Type B pancreatic cell (in vitro differentiated cells): Measurements from ENCODE around the gene PTPN1. TPM values are rescaled to one million over a fixed set of nuclear protein-coding genes. Genes with fewer than 3 reads are reported as not detected.
A peak's percentile ranks its signal among the peaks of the same experiment; 100 is the strongest.

Source experiments
- DNase-seq: peaks from one replicate; pipeline ENCODE4 v3.0.0; 2021; ENCODE audit warnings: mixed read lengths; ENCODE audit not compliant: unreplicated experiment; ENCODE audit errors: extremely low spot score
- H3K27ac Mint-ChIP-seq: 2 replicates; pipeline ENCODE4 v1.8.0; 2021; ENCODE audit warnings: mild to moderate bottlenecking, mixed read lengths
- H3K27me3 Mint-ChIP-seq: 2 replicates; pipeline ENCODE4 v1.8.0; 2021; ENCODE audit warnings: mixed read lengths
- H3K36me3 Mint-ChIP-seq: 2 replicates; pipeline ENCODE4 v1.8.0; 2021; ENCODE audit warnings: mixed read lengths
- H3K4me1 Mint-ChIP-seq: one replicate; pipeline ENCODE4 v1.8.0; 2021; ENCODE audit warnings: mixed read lengths; ENCODE audit not compliant: unreplicated experiment
- H3K4me3 Mint-ChIP-seq: 2 replicates; pipeline ENCODE4 v1.8.0; 2021; ENCODE audit warnings: mild to moderate bottlenecking, mixed read lengths
- H3K9me3 Mint-ChIP-seq: 2 replicates; pipeline ENCODE4 v1.8.0; 2021; ENCODE audit warnings: mixed read lengths
- total RNA-seq: library from RNA; stranded (reverse); gene quantifications from 2 replicates; pipeline ENCODE4 v1.2.1, GENCODE V29; 2021; ENCODE audit warnings: low replicate concordance
- TF ChIP-seq, protein P1 (sequence below): fragments of 200-600 bp; sonication (generic); conservative IDR thresholded peaks from 2 replicates; pipeline ENCODE4 v1.5.0; 2021; ENCODE audit warnings: antibody characterized with exemption, mild to moderate bottlenecking

PTPN1 gene
- total RNA-seq, 1 donor from 2014 or later: 27.6 TPM

DNA sequence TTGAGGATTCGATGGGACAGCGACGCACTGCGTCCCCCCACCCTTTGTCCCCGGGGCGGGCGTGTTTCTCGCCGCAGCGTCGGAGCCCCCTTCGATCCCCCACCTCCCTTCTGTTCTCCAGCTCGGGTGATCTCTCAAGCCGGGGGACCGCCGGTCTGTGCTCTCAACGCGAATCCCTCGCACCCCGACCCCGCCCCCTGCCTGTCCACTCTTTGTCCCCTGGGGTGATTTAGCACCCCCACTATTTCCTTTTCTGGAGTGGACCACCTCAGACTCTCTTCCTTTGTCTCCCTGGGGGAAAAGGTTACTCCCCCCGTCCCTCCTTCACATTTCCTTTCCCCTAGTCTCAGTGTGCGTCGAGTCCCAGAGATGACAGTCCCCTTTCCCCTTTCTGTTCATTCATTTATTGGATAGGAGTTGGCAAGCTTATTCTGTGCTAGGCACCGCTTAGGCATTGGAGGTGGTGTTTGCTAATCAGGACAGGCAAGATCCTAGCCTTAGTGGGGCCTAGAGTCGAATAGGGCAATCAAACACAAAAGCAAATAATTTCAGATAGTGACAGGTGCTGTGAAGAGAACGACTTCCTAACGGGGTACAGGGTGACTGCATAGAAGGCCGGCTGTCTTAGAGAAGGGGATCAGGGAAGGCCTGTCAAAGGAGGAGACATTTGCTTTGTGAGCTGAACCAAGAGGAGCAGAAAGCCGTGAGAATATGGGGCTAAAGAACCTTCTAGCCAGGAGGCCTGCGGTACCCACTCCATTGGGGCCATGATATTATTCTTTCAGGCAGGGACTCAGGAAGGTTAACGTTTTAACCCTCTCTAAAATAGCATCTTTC, 741 bp downstream of the PTPN1 start:
- Mint-ChIP-seq H3K27me3 (no peaks in the 10 kb centered on the region), H3K4me1 (peaks cover 40% of the 10 kb centered on the region), H3K36me3 (no peaks in the 10 kb centered on the region), H3K9me3 (no peaks in the 10 kb centered on the region), H3K27ac (peak overlapping the region; percentile 95), H3K4me3 (peak overlapping the region; percentile 97)
- no peak for DNase-seq
- TF ChIP-seq, protein P1, sequence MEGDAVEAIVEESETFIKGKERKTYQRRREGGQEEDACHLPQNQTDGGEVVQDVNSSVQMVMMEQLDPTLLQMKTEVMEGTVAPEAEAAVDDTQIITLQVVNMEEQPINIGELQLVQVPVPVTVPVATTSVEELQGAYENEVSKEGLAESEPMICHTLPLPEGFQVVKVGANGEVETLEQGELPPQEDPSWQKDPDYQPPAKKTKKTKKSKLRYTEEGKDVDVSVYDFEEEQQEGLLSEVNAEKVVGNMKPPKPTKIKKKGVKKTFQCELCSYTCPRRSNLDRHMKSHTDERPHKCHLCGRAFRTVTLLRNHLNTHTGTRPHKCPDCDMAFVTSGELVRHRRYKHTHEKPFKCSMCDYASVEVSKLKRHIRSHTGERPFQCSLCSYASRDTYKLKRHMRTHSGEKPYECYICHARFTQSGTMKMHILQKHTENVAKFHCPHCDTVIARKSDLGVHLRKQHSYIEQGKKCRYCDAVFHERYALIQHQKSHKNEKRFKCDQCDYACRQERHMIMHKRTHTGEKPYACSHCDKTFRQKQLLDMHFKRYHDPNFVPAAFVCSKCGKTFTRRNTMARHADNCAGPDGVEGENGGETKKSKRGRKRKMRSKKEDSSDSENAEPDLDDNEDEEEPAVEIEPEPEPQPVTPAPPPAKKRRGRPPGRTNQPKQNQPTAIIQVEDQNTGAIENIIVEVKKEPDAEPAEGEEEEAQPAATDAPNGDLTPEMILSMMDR: no peak

DNA sequence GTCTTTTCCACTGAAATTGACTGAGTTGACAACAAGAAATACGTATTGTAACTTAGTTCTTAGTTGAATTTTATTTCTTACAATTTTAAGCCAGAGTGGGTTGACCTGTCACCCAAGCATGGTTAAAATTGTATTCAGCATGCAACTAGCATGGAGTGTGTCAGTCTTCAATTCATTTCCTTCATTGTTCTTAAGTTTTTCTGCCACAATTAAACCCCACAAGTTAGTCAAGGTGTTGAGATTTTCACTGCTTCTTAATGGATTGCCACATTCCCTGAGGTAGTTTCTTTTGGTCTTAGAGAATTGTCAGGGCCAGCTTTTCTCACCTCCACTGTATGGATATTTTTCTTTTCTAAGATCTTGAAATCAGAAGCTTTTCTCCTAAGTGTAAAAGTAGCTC, 2.1 kb downstream of the PTPN1 start:
- TF ChIP-seq, protein P1: no peak
- H3K4me1 Mint-ChIP-seq: peaks cover 46% of the 10 kb centered on the region
- no peak for DNase-seq
- no peaks in the 10 kb centered on the region for H3K9me3 Mint-ChIP-seq
- H3K36me3 Mint-ChIP-seq: no peaks in the 10 kb centered on the region
- no peak overlapping the region for H3K27ac Mint-ChIP-seq
- H3K27me3 Mint-ChIP-seq: no peaks in the 10 kb centered on the region
- H3K4me3 Mint-ChIP-seq: peak overlapping the region; percentile 97

DNA sequence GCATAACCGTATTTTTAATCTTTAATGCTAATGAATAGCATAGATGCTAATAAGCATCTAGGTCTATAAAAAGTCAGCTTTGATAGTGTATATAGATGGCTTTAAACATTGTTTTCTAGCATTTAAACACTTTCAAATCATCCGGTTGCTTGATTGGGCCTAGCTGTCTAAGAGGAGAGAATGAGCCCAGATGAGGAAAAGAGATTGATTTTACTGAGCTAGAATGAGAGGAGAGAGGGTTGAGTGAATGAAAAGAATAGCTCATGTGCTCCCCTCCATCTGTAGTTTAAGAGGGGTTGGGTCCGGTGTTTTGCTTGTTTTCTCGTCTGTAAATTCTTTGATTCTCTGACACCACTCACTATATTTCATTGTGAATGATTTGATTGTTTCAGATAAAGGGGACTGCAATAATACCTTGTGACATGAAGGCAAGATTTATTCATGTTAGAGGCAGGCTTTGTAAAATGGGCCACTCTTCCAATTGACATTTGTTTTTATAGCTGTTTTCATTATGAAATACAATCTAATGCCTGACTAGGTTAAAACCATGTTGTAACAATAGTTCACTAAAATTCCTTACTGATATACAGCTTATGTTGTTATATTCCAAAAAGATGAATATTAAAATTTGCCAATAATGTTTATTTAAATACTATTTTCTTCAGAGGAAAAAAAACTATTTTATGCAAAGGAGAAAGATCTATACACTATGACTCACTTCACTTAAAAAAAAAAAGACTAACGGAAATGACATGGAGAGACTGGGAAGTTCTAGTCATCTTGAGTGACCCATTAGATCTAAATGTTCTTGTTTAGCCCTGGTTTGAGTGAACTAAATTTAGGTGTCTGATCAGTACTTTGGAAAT, 3.2 kb downstream of the PTPN1 start:
- peak overlapping the region; percentile 97 for H3K4me3 Mint-ChIP-seq
- H3K27me3 Mint-ChIP-seq: no peaks in the 10 kb centered on the region
- no peaks in the 10 kb centered on the region for H3K9me3 Mint-ChIP-seq
- H3K4me1 Mint-ChIP-seq: peaks cover 50% of the 10 kb centered on the region
- peak overlapping the region; percentile 34 for H3K27ac Mint-ChIP-seq
- no peaks in the 10 kb centered on the region for H3K36me3 Mint-ChIP-seq
- DNase-seq: no peak
- TF ChIP-seq, protein P1: no peak

DNA sequence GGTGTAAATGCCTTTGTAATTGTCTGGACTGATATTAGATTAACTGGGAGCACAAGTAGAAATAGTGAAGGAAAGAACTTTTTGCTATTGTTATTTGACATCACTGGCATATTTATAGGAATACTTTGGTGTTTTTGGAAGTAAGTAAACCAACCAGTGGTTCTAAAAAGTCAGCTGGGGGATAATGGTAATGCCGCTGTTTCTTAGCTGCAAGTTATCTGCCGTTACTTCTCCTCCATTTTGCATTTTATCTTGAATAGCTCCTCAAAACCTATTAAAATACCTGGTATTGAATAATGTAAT, 3.8 kb downstream of the PTPN1 start:
- Mint-ChIP-seq H3K4me3 (no peak overlapping the region), H3K27me3 (no peaks in the 10 kb centered on the region), H3K27ac (peak overlapping the region; percentile 34), H3K9me3 (no peaks in the 10 kb centered on the region), H3K36me3 (no peaks in the 10 kb centered on the region), H3K4me1 (peaks cover 46% of the 10 kb centered on the region)
- DNase-seq: no peak
- TF ChIP-seq, protein P1: no peak

DNA sequence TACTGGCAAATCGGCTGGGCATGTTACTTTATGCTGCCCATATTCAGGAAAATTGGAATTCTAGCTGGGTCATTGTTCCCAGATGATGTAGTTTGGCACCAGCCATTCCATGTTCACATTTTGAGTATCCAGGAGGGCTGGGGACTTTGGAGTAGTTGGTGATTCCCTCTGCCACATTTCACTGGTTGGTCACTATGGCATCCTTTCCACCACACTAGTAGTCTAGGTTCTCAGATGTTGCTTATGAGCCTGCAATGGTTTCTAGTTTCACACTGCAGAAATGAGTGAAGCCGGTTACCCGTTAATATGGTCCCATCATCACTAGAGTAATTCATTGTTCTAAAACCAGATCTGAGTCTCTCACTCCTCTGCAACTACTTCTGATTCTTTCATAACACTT, 4.6 kb downstream of the PTPN1 start:
- H3K9me3 Mint-ChIP-seq: no peaks in the 10 kb centered on the region

More for the DNA sequence above, 4.6 kb downstream of the PTPN1 start:
- Mint-ChIP-seq H3K27me3 (no peaks in the 10 kb centered on the region), H3K4me3 (no peak overlapping the region), H3K36me3 (no peaks in the 10 kb centered on the region), H3K27ac (no peak overlapping the region), H3K4me1 (peaks cover 46% of the 10 kb centered on the region)
- TF ChIP-seq, protein P1: no peak
- DNase-seq: no peak
